Muscle layer of colon (tissue), 2 donors: ENCODE data around the gene HAO1.

Source experiments
- H3K27ac ChIP-seq: one replicate; pipeline ENCODE4 v1.7.0; 2013; ENCODE audit warnings: low read depth, mild to moderate bottlenecking, low read length, moderate library complexity
- H3K27me3 ChIP-seq, 2 donors: one replicate each; pipeline ENCODE4 v1.7.0; 2013; ENCODE audit warnings: low read length in 2 of 2, mild to moderate bottlenecking in 2 of 2; ENCODE audit not compliant: insufficient read depth in 2 of 2, control insufficient read depth in 1 of 2
- H3K36me3 ChIP-seq: one replicate; pipeline ENCODE4 v1.7.0; 2013; ENCODE audit warnings: mild to moderate bottlenecking, low read length; ENCODE audit not compliant: insufficient read depth
- H3K4me1 ChIP-seq: one replicate; pipeline ENCODE4 v1.7.0; 2013; ENCODE audit warnings: mild to moderate bottlenecking, low read length; ENCODE audit not compliant: insufficient read depth
- H3K4me3 ChIP-seq, 2 donors: one replicate each; pipeline ENCODE4 v1.7.0; 2013; ENCODE audit warnings: low read length in 2 of 2, low read depth in 1 of 2, mild to moderate bottlenecking in 1 of 2, moderate library complexity in 1 of 2
- H3K9ac ChIP-seq: one replicate; pipeline ENCODE4 v1.7.0; 2013; ENCODE audit warnings: low read length
- H3K9me3 ChIP-seq: one replicate; pipeline ENCODE4 v1.7.0; 2013; ENCODE audit warnings: mild to moderate bottlenecking, low read length
- donor health status: abdominal sarcoma.
- donor health status: Adenocarcinoma of cecum.

HAO1 gene

DNA sequence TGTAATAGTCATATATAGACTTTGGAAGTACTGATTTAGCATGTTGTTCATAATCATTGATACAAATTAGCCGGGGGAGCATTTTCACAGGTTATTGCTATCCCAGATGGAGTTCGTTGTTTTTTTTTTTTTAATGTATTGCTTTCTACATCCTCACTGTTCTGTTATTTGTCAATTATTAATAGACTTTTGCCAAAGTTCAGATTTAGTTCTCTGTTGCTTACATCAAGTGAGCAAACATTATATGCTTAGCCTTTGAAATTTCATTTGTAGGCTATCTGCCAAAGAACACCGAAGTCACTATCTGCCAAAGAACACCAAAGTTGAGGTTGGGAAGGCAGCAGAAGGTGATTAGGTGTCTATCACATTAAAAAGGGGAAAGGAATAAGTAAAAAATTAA is at the start of gene HAO1:
Gene HAO1 (minus strand): TSS at position 118 of the 400 bp plus-strand sequence. CDS start 36 bp downstream, at position 82.
- no peak within 1 kb of the TSS for H3K9ac ChIP-seq
- H3K4me1 ChIP-seq: peaks cover 8% of the 10 kb centered on the region
- no peaks in the 10 kb centered on the region for H3K9me3 ChIP-seq
- H3K27ac ChIP-seq: no peak within 1 kb of the TSS
- no peaks in the 10 kb centered on the region for H3K27me3 ChIP-seq
- no peaks in the 10 kb centered on the region for H3K36me3 ChIP-seq
- H3K4me3 ChIP-seq: no peak within 1 kb of the TSS

DNA sequence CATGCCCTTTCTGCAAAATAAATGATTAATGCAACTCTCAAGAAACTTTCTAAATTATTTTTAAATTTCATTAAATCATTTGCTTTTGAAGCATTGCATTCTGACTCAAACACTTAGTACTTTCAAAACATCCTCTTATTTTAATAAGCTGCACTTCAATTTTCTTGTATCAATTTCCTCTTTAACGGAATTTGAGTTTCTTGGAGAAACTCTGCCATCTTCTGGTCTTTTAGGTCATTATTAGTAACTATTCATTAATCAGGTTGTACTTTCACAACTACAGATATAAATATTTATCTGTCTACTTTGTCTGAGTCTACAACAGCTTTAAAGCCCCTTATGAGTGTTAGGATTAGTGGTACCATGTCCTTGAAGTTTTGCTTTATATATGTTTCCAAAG is 49.1 kb upstream of the HAO1 start:
- Histone ChIP-seq H3K4me3 (no peak overlapping the region), H3K9ac (no peak overlapping the region), H3K9me3 (no peaks in the 10 kb centered on the region), H3K4me1 (no peaks in the 10 kb centered on the region), H3K27ac (no peak overlapping the region), H3K27me3 (no peaks in the 10 kb centered on the region), H3K36me3 (peaks cover 31% of the 10 kb centered on the region)

DNA sequence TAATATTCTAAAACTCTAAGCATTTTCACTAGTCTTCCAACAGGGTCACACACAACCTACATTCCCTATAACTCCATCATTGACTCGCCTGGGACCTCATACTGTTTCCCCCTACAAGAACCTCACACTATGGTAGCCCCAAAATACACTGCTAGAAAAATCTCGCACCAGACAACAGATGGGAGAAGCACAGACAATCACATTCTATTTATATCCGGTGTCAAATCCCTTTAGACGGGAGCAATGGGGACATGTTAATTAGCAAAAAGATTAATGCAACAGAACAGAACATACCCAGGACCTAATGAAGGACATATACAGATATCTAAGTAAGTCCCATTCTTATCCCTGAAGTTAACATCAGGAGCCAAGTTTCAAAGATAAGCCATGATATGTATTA is 45.7 kb upstream of the HAO1 start:
- Histone ChIP-seq H3K27ac (no peak overlapping the region), H3K4me1 (no peaks in the 10 kb centered on the region), H3K9ac (no peak overlapping the region), H3K27me3 (no peaks in the 10 kb centered on the region), H3K9me3 (no peaks in the 10 kb centered on the region), H3K36me3 (peaks cover 31% of the 10 kb centered on the region), H3K4me3 (no peak overlapping the region)

DNA sequence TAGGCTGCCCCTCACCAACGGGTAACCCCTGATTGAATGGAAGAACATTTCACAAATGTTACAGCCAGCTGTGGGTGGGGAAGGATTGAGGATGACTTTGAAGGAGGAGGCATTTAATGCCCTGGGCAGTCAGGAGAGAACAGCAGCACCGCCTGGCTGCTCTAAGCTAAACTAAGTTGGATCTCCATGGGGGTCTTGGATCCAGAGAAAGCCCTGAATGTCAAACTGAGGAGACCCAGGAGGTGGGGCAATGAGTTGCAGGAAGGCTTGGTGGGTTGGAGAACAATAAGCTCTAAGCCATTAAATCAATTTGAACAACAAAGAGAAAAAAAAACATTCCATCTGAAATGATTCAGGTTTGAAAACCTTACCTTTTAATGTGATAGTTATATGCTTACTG is 43.9 kb upstream of the HAO1 start:
- Histone ChIP-seq H3K9ac (no peak overlapping the region), H3K4me1 (no peaks in the 10 kb centered on the region), H3K4me3 (no peak overlapping the region), H3K9me3 (no peaks in the 10 kb centered on the region), H3K36me3 (peaks cover 31% of the 10 kb centered on the region), H3K27me3 (no peaks in the 10 kb centered on the region), H3K27ac (no peak overlapping the region)

DNA sequence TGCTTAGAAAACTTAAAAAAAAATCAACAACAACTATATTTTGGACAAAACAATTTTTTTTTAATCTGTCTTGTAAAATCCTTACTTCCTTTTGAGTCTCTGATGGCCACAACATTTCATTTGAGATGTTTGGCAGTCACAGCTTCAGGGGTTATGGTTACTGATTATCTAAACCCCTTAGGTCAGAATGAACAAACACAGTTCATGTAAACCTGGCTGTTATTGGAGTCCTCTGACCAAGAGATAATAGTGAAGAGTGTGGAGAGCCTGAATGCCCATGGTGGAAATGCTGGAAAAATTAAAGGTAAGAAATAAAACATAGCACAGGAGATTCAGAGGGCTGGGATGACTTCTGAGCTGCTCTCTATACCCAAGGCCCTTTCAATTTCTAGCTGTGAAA is 41.1 kb upstream of the HAO1 start:
- Histone ChIP-seq H3K27ac (no peak overlapping the region), H3K27me3 (no peaks in the 10 kb centered on the region), H3K4me1 (no peaks in the 10 kb centered on the region), H3K9ac (no peak overlapping the region), H3K36me3 (peaks cover 26% of the 10 kb centered on the region), H3K9me3 (no peaks in the 10 kb centered on the region), H3K4me3 (no peak overlapping the region)

DNA sequence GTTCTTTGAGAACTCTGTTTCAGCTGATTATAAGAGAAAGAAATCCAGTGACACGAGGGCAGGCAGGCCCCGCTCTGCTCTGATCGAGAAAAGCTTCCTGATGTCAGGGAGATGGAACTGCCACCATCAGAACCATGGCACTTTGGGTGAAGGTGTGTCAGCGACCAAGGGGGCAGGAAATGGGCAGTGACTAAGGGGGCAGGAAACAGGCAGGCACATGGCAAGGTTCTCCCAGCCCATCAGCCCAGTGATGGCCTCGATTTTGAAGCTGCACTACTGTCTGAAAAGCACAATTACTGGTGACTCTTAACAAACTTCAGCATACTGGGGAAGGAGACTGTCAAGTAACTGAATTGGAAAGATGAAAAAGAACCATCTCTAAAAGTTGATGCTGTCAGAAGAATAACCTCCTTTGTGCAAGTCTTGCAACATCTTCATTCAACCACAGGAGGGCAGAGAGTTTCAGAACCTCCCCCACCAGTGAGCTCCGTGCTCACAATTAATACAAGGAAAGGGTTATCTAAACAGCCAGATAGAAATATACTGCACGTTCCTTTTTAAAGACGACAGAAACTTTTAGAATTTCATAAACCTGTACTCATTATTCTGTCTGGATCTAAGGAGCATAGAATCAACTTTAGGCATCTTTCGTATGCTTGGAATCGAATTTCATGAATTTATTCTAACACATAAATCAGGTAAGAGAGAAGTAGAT is 40.2 kb upstream of the HAO1 start:
- no peak overlapping the region for H3K4me3 ChIP-seq
- no peak overlapping the region for H3K27ac ChIP-seq
- H3K4me1 ChIP-seq: no peaks in the 10 kb centered on the region
- no peaks in the 10 kb centered on the region for H3K9me3 ChIP-seq
- H3K9ac ChIP-seq: no peak overlapping the region
- no peaks in the 10 kb centered on the region for H3K27me3 ChIP-seq
- peaks cover 21% of the 10 kb centered on the region for H3K36me3 ChIP-seq

DNA sequence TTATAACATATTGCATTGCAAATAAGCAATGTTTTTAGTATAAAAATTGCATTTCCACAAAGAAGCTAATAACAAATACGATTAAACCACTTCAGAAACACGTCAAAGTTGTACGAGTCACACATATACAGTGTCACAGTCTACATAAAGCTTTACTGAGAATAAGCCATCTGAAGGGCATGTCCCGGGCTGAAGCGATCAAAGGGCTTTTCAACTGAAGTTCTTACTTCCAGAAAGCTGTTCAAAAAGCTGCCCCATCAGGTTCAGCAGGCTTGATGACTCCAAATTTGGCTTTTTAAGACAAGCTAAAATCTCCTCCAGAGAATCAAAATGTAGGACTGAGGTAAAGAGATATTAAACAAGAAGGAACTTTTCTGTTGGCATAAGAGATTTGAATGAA is 37.5 kb upstream of the HAO1 start:
- no peaks in the 10 kb centered on the region for H3K9me3 ChIP-seq
- H3K27me3 ChIP-seq: no peaks in the 10 kb centered on the region
- H3K9ac ChIP-seq: no peak overlapping the region
- H3K27ac ChIP-seq: no peak overlapping the region
- no peak overlapping the region for H3K4me3 ChIP-seq
- peaks cover 7% of the 10 kb centered on the region for H3K36me3 ChIP-seq
- no peaks in the 10 kb centered on the region for H3K4me1 ChIP-seq

DNA sequence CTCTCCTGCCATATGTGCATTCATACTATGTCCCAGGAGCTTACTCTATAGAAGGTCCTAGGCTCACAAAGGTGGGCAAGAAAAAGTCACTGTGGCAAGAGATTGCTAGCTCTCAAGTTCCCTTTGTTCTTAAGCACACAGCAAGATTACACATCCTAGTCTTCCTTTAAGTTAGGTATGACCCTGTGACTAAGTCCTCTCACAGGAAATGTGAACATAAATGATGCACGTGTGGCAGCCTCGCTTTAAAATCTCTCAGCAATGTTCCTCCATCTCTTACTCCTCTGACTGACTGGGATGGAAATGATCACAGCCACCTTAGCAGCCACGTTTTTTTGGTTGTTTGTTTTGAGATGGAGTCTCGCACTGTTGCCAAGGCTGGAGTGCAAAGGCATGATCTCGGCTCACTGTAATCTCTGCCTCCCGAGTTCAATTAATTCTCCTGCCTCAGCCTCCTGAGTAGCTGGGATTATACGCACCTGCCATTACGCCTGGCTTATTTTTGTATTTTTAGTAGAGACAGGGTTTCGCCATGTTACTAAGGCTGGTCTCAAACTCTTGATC is 35.7 kb upstream of the HAO1 start:
- Histone ChIP-seq H3K4me1 (no peaks in the 10 kb centered on the region), H3K4me3 (no peak overlapping the region), H3K36me3 (no peaks in the 10 kb centered on the region), H3K27me3 (no peaks in the 10 kb centered on the region), H3K9ac (no peak overlapping the region), H3K27ac (no peak overlapping the region), H3K9me3 (no peaks in the 10 kb centered on the region)

DNA sequence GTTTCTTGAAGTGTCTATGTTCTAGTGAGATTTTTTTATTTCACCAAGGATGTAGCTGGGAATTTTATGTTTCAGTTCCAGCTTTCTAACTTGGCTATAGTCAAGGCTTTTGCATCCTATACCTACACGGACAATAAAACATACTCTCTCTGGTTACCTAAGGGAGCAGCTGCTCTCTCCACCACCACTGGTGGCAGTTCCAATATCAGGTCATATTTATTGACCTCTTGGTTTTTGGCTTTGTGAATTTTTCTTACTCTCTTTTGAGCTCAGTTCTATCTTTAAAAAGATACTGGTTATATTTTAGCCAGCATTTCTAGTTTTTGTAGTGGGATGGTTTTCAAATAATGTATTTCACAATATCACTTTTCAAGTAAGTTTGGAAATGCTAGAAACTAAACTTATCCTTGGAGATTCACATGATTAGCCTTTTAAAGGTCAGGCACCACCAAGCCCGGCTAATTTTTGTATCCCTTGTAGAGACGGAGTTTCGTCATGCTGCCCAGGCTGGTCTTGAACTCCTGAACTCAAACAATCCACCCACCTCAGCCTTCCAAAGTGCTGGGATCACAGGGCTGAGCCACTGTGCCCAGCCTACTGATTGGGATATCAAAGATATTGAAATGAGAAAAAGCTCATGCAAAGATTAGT is 34.7 kb upstream of the HAO1 start:
- H3K4me3 ChIP-seq: no peak overlapping the region
- no peak overlapping the region for H3K9ac ChIP-seq
- H3K27me3 ChIP-seq: no peaks in the 10 kb centered on the region
- no peaks in the 10 kb centered on the region for H3K9me3 ChIP-seq
- H3K4me1 ChIP-seq: no peaks in the 10 kb centered on the region
- no peaks in the 10 kb centered on the region for H3K36me3 ChIP-seq
- H3K27ac ChIP-seq: no peak overlapping the region

DNA sequence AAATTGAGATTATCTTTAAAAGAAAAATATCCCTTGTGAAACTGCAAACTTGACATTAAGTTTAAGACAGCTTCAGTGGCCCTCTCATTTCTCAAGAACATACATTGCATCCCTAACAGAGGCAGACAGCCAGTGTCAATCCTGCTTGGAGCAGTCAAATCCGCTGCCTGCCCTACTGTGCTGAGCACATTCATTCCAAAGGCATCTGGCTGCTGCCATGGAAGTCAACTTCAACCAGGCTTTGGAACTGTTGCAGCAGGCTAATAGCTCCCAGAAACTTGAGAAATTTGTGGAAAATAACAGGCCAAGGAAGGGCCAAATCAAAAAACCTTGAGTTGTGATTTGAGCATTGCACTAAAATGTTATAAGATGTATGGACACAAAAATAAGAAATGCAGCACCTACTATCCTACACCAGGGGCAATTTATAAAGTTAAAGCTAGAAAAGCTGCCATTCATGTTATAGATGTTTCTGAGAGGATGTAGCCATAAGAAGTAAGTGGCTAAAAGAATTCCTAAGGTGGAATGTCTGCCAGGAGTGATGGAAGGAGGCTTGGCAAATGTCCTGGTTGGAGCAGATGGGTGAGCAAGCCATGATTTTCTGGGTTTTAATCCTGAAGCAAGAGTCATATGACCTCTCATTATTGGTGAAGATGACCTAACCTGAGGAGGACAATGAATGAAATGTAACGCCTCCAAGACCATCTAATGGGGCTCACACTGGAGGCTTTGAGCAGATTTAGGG is 31.4 kb upstream of the HAO1 start:
- Histone ChIP-seq H3K4me1 (no peaks in the 10 kb centered on the region), H3K36me3 (no peaks in the 10 kb centered on the region), H3K27ac (no peak overlapping the region), H3K4me3 (no peak overlapping the region), H3K9ac (no peak overlapping the region), H3K27me3 (no peaks in the 10 kb centered on the region), H3K9me3 (no peaks in the 10 kb centered on the region)

DNA sequence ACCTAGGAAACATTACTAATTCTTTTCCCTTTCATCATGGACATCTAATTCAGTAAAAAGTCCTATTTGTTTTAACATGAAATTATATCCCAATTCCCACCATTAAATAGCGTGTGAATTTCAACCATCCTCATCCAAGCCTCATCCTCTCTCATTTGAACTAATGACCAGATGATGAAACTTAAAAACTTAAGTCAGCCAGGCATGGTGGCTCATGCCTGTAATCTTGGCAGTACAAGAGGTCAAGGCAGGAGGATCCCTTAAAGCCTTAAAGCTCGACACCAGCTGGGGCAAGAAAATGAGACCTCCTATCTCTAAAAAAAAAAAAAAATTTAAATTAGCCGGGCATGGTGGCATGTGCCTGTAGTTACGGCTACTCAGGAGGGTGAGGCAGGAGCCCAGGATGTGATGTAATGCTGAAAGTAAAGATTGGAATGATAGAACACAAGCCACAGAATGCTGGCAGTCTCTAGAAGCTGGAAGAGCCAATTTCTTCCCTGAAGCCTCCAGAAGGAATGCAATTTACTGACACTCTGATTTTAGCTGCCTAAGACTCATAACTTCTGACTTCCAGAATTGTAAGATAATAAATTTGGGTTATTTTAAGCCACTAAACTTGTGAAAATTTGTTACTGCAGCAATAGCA is 27.1 kb upstream of the HAO1 start:
- no peak overlapping the region for H3K9ac ChIP-seq
- no peak overlapping the region for H3K27ac ChIP-seq
- H3K4me1 ChIP-seq: no peaks in the 10 kb centered on the region
- no peaks in the 10 kb centered on the region for H3K27me3 ChIP-seq
- no peaks in the 10 kb centered on the region for H3K9me3 ChIP-seq
- no peak overlapping the region for H3K4me3 ChIP-seq
- no peaks in the 10 kb centered on the region for H3K36me3 ChIP-seq
